Neural cell (in vitro differentiated cells): ENCODE measurements around the gene MYLK. TPM values are rescaled to one million over a fixed set of nuclear protein-coding genes. Genes with fewer than 3 reads are reported as not detected.

ENCODE experiments used
- H2AFZ ChIP-seq: fragments of 200-600, 300-800 bp; sonication (generic), shearing (Covaris generic); 2 replicates; pipeline ENCODE4 v1.6.0; 2014; ENCODE audit warnings: low read depth, mild to moderate bottlenecking, antibody characterized with exemption, low read length, moderate library complexity
- H3F3A ChIP-seq: fragments of 200-600 bp; shearing (Covaris generic); 2 replicates; pipeline ENCODE4 v1.6.1; 2016; ENCODE audit warnings: mild to moderate bottlenecking, moderate library complexity, mixed read lengths, antibody characterized with exemption, low read length; ENCODE audit not compliant: insufficient read depth, poor library complexity, severe bottlenecking
- H3K27ac ChIP-seq: fragments of 200-600, 300-800 bp; sonication (generic), shearing (Covaris generic); 2 replicates; pipeline ENCODE4 v1.5.1; 2014; ENCODE audit warnings: mild to moderate bottlenecking, low read length, moderate library complexity
- H3K27me3 ChIP-seq: fragments of 300-800, 200-600 bp; sonication (generic), shearing (Covaris generic); 2 replicates; pipeline ENCODE4 v1.6.0; 2014; ENCODE audit warnings: mild to moderate bottlenecking, low read depth, low read length, moderate library complexity; ENCODE audit not compliant: insufficient read depth
- H3K36me3 ChIP-seq: fragments of 300-800, 200-600 bp; sonication (generic), shearing (Covaris generic); 2 replicates; pipeline ENCODE4 v1.5.1; 2014; ENCODE audit warnings: mild to moderate bottlenecking, antibody characterized with exemption, low read length, moderate library complexity; ENCODE audit not compliant: insufficient read depth
- H3K4me2 ChIP-seq: fragments of 300-800, 200-600 bp; sonication (generic), shearing (Covaris generic); 2 replicates; pipeline ENCODE4 v1.6.0; 2014; ENCODE audit warnings: mild to moderate bottlenecking, low read length
- H3K4me3 ChIP-seq: fragments of 300-800, 200-600 bp; sonication (generic), shearing (Covaris generic); 2 replicates; pipeline ENCODE4 v1.5.1; 2014; ENCODE audit warnings: mild to moderate bottlenecking, low read length, moderate library complexity
- H3K79me2 ChIP-seq: fragments of 200-600 bp; shearing (Covaris generic); replicated peaks from 2 replicates; pipeline ENCODE4 v1.6.0; 2014; ENCODE audit warnings: mild to moderate bottlenecking, low read length, moderate library complexity; ENCODE audit not compliant: insufficient read depth
- H3K9ac ChIP-seq: fragments of 300-800, 200-600 bp; sonication (generic), shearing (Covaris generic); 2 replicates; pipeline ENCODE4 v1.6.1; 2016; ENCODE audit warnings: mild to moderate bottlenecking, low read length, mixed read lengths
- H3K9me2 ChIP-seq: fragments of 200-600 bp; shearing (Covaris generic); 2 replicates; pipeline ENCODE4 v1.6.1; 2016; ENCODE audit warnings: mild to moderate bottlenecking, low read length, mixed read lengths; ENCODE audit not compliant: insufficient read depth
- H3K9me3 ChIP-seq: fragments of 200-600, 300-800 bp; sonication (generic), shearing (Covaris generic); 2 replicates; pipeline ENCODE4 v1.6.1; 2016; ENCODE audit warnings: mild to moderate bottlenecking, mixed run types, low read length, moderate library complexity, mixed read lengths
- H4K20me1 ChIP-seq: fragments of 200-600 bp; shearing (Covaris generic); 2 replicates; pipeline ENCODE4 v1.6.1; 2016; ENCODE audit warnings: mild to moderate bottlenecking, mixed run types; ENCODE audit not compliant: insufficient read depth
- CTCF ChIP-seq: fragments of 450-650 bp; IDR thresholded peaks from 2 replicates; pipeline ENCODE4 v1.5.1; 2014; ENCODE audit warnings: antibody characterized with exemption, mild to moderate bottlenecking, moderate library complexity; ENCODE audit not compliant: poor library complexity, severe bottlenecking
- EP300 ChIP-seq: fragments of 450-650 bp; conservative IDR thresholded peaks from 2 replicates; pipeline ENCODE4 v1.6.1; 2014; ENCODE audit warnings: antibody characterized with exemption, mild to moderate bottlenecking, moderate library complexity; ENCODE audit not compliant: poor library complexity, severe bottlenecking
- EZH2 ChIP-seq: fragments of 200-600, 300-800 bp; shearing (Covaris generic), sonication (generic); IDR thresholded peaks from 2 replicates; pipeline ENCODE4 v1.6.1; 2014; ENCODE audit warnings: antibody characterized with exemption, low read length, borderline replicate concordance, mild to moderate bottlenecking; ENCODE audit not compliant: insufficient read depth, poor library complexity, severe bottlenecking
- MXI1 ChIP-seq: fragments of 450-650 bp; conservative IDR thresholded peaks from 2 replicates; pipeline ENCODE4 v1.6.1; 2014; ENCODE audit warnings: antibody characterized with exemption, mild to moderate bottlenecking; ENCODE audit not compliant: poor library complexity, severe bottlenecking
- POLR2AphosphoS5 ChIP-seq: IDR thresholded peaks from 2 replicates; pipeline ENCODE4 v1.6.1; 2012
- RAD21 ChIP-seq: fragments of 450-650 bp; conservative IDR thresholded peaks from 2 replicates; pipeline ENCODE4 v1.6.1; 2014; ENCODE audit warnings: antibody characterized with exemption, mild to moderate bottlenecking, moderate library complexity
- REST ChIP-seq: IDR thresholded peaks from 2 replicates; pipeline ENCODE4 v1.6.1; 2012; ENCODE audit warnings: borderline replicate concordance
- SMC3 ChIP-seq: fragments of 450-650 bp; conservative IDR thresholded peaks from 2 replicates; pipeline ENCODE4 v1.6.1; 2014; ENCODE audit warnings: antibody characterized with exemption, mild to moderate bottlenecking, moderate library complexity; ENCODE audit not compliant: poor library complexity
- TAF1 ChIP-seq: IDR thresholded peaks from 2 replicates; pipeline ENCODE4 v1.6.1; 2012; ENCODE audit warnings: low read depth
- polyA plus RNA-seq: library from polyadenylated mRNA; depleted of rRNA; stranded (reverse); fragments of >200 nt; gene quantifications from 2 replicates; pipeline ENCODE4 v1.2.3, GENCODE V29; 2014

The MYLK gene
- polyA plus RNA-seq, 1 donor from 2014 or later, result 0.43 TPM

- no peak overlapping the region for H3K4me2 ChIP-seq
These were observed 6.2 kb downstream of the MYLK start for GRCh38 chr3:123877965-123878364.

GRCh38 chr3:123877466-123877865 is 6.7 kb downstream of the MYLK start:
- Histone ChIP-seq H3F3A (no peaks in the 10 kb centered on the region), H4K20me1 (no peaks in the 10 kb centered on the region), H3K9ac (no peak overlapping the region), H3K9me3 (no peaks in the 10 kb centered on the region), H3K27me3 (no peaks in the 10 kb centered on the region), H3K9me2 (no peaks in the 10 kb centered on the region), H3K4me2 (no peak overlapping the region), H3K36me3 (no peaks in the 10 kb centered on the region), H3K27ac (no peak overlapping the region), H3K79me2 (no peaks in the 10 kb centered on the region), H3K4me3 (no peak overlapping the region), H2AFZ (no peak overlapping the region)
- TF ChIP-seq EP300 (no peak), MXI1 (no peak), RAD21 (no peak), CTCF (no peak), SMC3 (no peak), TAF1 (no peak), POLR2AphosphoS5 (no peak), EZH2 (no peak)

More at GRCh38 chr3:123877965-123878364, 6.2 kb downstream of the MYLK start:
- Histone ChIP-seq H3K9me2 (no peaks in the 10 kb centered on the region), H2AFZ (no peak overlapping the region), H3K36me3 (no peaks in the 10 kb centered on the region), H3K27me3 (no peaks in the 10 kb centered on the region), H3K79me2 (no peaks in the 10 kb centered on the region), H3K27ac (no peak overlapping the region), H3K9me3 (no peaks in the 10 kb centered on the region), H3F3A (no peaks in the 10 kb centered on the region), H3K4me3 (no peak overlapping the region), H3K9ac (no peak overlapping the region), H4K20me1 (no peaks in the 10 kb centered on the region)
- TF ChIP-seq POLR2AphosphoS5 (no peak), RAD21 (no peak), TAF1 (no peak), SMC3 (no peak), REST (no peak), CTCF (no peak), EZH2 (no peak), EP300 (no peak), MXI1 (no peak)
